ENCODE results near the gene TRPM1.

DNA sequence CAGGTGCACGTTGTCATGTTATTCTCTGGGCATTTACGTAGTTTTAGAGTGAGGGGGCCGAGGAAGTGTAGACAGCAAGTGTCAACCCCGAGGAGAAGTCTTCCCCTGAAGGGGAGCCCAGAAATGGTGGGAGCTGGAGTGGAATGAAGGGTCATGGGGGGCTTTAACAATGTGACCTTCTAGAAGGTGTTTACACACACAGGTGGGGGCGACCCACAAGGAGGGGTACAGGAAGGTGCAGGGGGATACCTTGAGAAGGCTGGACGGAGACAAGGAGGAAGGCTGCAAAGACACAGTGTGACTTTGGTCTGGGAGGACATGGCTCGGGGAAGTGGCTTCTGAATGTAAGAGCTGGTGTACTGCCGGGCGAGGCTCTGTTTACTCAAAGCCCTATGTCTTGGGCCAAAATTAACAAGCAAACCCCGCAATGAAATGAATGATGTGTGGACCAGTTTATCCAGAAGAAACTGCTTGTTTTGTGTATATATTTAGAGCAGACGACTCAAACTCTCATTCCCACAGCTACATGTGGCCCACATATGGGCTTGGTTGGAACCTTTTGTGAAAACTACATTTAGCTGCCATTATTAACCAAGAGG, 18.7 kb downstream of the TRPM1 start:
- TF ChIP-seq CTCF (IDR thresholded peaks at IDR 0.05): no peak
- no peak for TF ChIP-seq POLR2A (IDR thresholded peaks at IDR 0.05)
